Measurements from ENCODE around the gene ZNF423. TPM values are rescaled to one million over a fixed set of nuclear protein-coding genes. Genes with fewer than 3 reads are reported as not detected.

Gene ZNF423
- total RNA-seq, 3 donors from 2014 or later (not counting 1 experiment from before 2014, with no cell fraction given) = not detected

DNA sequence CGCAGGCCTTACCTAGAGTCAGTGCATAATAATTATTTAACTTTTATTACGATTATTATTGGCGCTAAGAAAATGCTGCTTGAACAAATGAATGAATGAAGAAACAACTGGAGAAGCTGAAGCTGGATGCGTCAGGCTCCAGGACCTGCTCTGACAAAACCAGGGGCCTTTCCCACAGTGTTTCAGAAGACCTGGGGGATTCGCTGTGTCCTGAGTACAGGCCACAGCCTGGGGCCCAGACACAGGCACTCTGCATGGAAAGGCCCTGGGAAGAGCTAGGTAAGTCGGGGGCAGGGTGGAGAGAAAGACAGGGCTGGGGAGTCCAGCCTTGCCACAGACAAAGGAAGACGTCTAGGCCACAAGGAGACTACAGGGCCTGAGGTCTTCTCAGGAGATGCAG lies 226.1 kb downstream of the ZNF423 start:
- Mint-ChIP-seq H3K9me3 (no peaks in the 10 kb centered on the region), H3K4me3 (no peak overlapping the region), H3K27ac (no peak overlapping the region), H3K4me1 (no peaks in the 10 kb centered on the region), H3K27me3 (ENCODE audit: low read depth in 2 of 2) (no peaks in the 10 kb centered on the region), H3K36me3 (no peaks in the 10 kb centered on the region)
- Histone ChIP-seq H3K27me3 (ENCODE audit: control insufficient read depth, insufficient read depth, low read length) (no peaks in the 10 kb centered on the region), H3K36me3 (ENCODE audit: control insufficient read depth, insufficient read depth, low read length) (no peaks in the 10 kb centered on the region), H3K4me1 (ENCODE audit: control insufficient read depth, insufficient read depth, low read length) (no peaks in the 10 kb centered on the region), H3K9me3 (ENCODE audit: control insufficient read depth, insufficient read depth, low read length) (peaks cover 5% of the 10 kb centered on the region), H3K27ac (ENCODE audit: low read length) (no peak overlapping the region), H3K4me3 (ENCODE audit: low read length) (no peak overlapping the region)
- ATAC-seq (no peak), DNase-seq (no peak)
- TF ChIP-seq, protein P1, sequence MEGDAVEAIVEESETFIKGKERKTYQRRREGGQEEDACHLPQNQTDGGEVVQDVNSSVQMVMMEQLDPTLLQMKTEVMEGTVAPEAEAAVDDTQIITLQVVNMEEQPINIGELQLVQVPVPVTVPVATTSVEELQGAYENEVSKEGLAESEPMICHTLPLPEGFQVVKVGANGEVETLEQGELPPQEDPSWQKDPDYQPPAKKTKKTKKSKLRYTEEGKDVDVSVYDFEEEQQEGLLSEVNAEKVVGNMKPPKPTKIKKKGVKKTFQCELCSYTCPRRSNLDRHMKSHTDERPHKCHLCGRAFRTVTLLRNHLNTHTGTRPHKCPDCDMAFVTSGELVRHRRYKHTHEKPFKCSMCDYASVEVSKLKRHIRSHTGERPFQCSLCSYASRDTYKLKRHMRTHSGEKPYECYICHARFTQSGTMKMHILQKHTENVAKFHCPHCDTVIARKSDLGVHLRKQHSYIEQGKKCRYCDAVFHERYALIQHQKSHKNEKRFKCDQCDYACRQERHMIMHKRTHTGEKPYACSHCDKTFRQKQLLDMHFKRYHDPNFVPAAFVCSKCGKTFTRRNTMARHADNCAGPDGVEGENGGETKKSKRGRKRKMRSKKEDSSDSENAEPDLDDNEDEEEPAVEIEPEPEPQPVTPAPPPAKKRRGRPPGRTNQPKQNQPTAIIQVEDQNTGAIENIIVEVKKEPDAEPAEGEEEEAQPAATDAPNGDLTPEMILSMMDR (IDR thresholded peaks at IDR 0.05) = no peak
- intact Hi-C loops (cut with micrococcal nuclease) = no loop called here
- 87% methylated on average over 7 of the region's 7 CpGs for WGBS (ENCODE audit: insufficient coverage)

DNA sequence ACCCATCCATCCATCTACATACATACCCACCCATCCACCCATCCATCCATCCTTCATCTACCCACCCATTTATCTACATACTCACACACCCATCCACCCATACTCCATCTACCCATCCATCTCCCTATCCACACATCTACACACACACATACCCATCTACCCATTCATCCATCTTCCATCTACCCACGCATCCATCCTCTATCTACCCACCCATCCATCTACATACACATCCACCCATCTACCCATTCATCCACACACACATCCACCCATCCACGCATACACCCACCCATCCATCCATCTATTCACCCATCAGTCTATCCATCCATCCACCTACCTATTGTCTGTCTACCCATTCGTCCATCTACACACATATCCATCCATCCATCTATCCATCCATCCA lies 227.8 kb downstream of the ZNF423 start:
- Histone ChIP-seq H3K27me3 (ENCODE audit: control insufficient read depth, insufficient read depth, low read length) (no peaks in the 10 kb centered on the region), H3K9me3 (ENCODE audit: control insufficient read depth, insufficient read depth, low read length) (peaks cover 5% of the 10 kb centered on the region), H3K36me3 (ENCODE audit: control insufficient read depth, insufficient read depth, low read length) (no peaks in the 10 kb centered on the region), H3K27ac (ENCODE audit: low read length) (no peak overlapping the region), H3K4me1 (ENCODE audit: control insufficient read depth, insufficient read depth, low read length) (no peaks in the 10 kb centered on the region), H3K4me3 (ENCODE audit: low read length) (no peak overlapping the region)
- no peaks in the 10 kb centered on the region for H3K4me1 Mint-ChIP-seq
- no peak overlapping the region for H3K4me3 Mint-ChIP-seq
- TF ChIP-seq, protein P1 (IDR thresholded peaks at IDR 0.05) = no peak
- 82% methylated on average over 3 of the region's 3 CpGs for WGBS (ENCODE audit: insufficient coverage)
- ATAC-seq (no peak), DNase-seq (no peak)
- H3K27ac Mint-ChIP-seq = no peak overlapping the region
- H3K36me3 Mint-ChIP-seq = no peaks in the 10 kb centered on the region
- no peaks in the 10 kb centered on the region for H3K27me3 Mint-ChIP-seq (ENCODE audit: low read depth in 2 of 2)
- intact Hi-C loops (cut with micrococcal nuclease) = no loop called here
- H3K9me3 Mint-ChIP-seq = no peaks in the 10 kb centered on the region

DNA sequence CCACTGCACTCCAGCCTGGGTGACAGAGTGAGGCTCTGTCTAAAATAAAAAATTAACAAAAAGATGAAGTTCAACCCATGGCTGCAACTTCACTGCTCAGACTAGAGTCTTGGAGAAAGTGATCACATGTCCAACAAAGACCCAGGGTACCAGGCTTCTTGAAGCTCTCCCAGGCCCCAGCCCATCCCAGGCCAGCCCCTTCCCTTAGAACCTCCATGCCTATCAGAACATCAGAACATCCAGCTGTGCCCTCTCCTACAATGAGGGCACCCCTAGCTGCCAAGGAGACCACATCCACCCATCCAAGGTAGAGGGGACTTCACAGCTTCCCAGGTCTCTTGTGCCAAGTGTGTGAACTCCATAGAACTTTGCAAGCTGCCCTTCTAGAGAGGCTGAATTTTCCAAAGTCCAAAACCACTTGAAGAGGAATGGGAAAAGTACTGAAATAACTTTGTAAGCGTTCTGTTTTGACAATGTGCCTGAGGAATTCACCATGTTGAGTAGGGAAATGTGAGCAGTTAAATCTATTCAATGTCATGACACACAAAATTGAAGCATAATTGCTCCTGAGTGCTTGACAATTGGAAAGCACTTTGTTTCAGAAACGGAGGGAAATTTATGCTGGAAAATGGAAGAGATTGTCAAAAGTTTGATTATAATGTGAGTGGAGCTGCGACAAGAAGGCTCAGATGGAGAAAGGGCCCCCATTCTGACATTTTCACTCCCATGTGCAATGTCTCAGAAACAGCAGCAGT lies 230.4 kb downstream of the ZNF423 start:
- H3K27me3 Mint-ChIP-seq (ENCODE audit: low read depth in 2 of 2) = no peaks in the 10 kb centered on the region
- 81% methylated on average over 3 of the region's 3 CpGs for WGBS (ENCODE audit: insufficient coverage)
- TF ChIP-seq, protein P1 (IDR thresholded peaks at IDR 0.05) = no peak

More for the DNA sequence above, 230.4 kb downstream of the ZNF423 start:
- H3K36me3 Mint-ChIP-seq = no peaks in the 10 kb centered on the region
- no peak overlapping the region for H3K4me3 Mint-ChIP-seq
- no peak overlapping the region for H3K4me3 ChIP-seq (ENCODE audit: low read length)
- H3K4me1 ChIP-seq (ENCODE audit: control insufficient read depth, insufficient read depth, low read length) = no peaks in the 10 kb centered on the region
- no peaks in the 10 kb centered on the region for H3K9me3 Mint-ChIP-seq
- H3K27me3 ChIP-seq (ENCODE audit: control insufficient read depth, insufficient read depth, low read length) = no peaks in the 10 kb centered on the region
- intact Hi-C loops (cut with micrococcal nuclease) = no loop called here
- no peak overlapping the region for H3K27ac Mint-ChIP-seq
- DNase-seq (no peak), ATAC-seq (no peak)
- H3K36me3 ChIP-seq (ENCODE audit: control insufficient read depth, insufficient read depth, low read length) = no peaks in the 10 kb centered on the region
- no peaks in the 10 kb centered on the region for H3K4me1 Mint-ChIP-seq
- H3K27ac ChIP-seq (ENCODE audit: low read length) = no peak overlapping the region
- peaks cover 5% of the 10 kb centered on the region for H3K9me3 ChIP-seq (ENCODE audit: control insufficient read depth, insufficient read depth, low read length)
